ENCODE data around the gene UPP2.

UPP2 gene

DNA sequence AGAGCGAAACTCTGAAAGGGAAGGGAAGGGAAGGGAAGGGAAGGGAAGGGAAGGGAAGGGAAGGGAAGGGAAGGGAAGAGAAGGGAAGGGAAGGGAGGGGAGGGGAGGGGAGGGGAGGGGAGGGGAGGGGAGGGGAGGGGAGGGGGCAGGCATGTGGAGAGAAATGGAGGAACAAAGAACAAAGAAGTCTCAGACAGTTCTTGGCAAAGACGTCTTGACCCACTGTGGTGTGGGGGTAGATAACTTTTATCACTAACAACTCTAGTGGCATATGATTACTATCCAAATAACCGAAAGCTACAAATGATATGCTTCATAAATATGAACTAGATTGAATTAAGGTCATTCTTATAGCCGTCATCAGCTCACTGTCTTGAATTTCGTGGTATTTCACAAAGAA lies 3.2 kb downstream of the UPP2 start:
- no peak for DNase-seq (ENCODE audit: low read depth)

- no peak for DNase-seq (ENCODE audit: low read depth)
Observed at GRCh38 chr2:158112992-158113391, 11.3 kb downstream of the UPP2 start.

- DNase-seq (ENCODE audit: low read depth): no peak
Observed at GRCh38 chr2:158113741-158114295, 12.1 kb downstream of the UPP2 start.

DNA sequence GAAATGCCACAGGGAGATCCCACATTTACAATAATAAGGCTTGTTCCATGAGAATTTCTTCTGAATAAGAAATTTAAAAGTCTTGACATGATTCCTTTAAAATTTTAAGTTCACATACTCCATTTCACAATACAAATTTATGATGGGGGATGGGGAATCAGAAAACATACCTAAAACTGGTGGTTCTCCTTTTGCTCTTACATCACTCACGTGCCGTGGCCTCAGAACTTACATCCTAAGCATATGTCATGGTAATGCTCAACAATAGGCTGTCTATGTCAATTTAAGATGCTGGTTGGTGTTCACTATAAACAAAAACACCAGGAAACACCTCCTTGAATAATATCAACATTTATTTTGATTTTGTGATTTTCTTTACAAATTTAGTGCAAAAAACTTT lies 12.8 kb downstream of the UPP2 start:
- DNase-seq (ENCODE audit: low read depth): no peak

GRCh38 chr2:158115202-158115767 lies 13.6 kb downstream of the UPP2 start:
- no peak for DNase-seq (ENCODE audit: low read depth)

- no peak for DNase-seq (ENCODE audit: low read depth)
Observed at GRCh38 chr2:158116936-158117335, 15.3 kb downstream of the UPP2 start.

DNA sequence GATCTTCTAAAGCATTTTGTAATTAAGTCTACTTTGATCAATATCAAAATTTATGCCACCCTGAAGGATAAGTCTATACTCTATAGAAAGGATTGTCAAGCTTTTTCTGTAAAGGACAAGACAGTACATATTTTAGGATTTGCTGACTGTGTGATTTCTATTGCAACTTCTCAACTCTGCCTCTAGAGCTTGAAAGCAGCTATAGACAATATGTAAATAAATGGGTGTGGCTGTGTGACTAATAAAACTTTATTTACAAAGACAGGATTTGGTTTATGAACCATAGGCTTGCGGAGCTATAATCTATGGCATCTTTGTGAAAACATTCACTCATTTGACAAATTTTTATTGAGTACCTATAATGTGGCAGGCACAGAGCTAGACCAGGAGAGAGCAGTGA lies 18.4 kb downstream of the UPP2 start:
- DNase-seq (ENCODE audit: low read depth): no peak

DNA sequence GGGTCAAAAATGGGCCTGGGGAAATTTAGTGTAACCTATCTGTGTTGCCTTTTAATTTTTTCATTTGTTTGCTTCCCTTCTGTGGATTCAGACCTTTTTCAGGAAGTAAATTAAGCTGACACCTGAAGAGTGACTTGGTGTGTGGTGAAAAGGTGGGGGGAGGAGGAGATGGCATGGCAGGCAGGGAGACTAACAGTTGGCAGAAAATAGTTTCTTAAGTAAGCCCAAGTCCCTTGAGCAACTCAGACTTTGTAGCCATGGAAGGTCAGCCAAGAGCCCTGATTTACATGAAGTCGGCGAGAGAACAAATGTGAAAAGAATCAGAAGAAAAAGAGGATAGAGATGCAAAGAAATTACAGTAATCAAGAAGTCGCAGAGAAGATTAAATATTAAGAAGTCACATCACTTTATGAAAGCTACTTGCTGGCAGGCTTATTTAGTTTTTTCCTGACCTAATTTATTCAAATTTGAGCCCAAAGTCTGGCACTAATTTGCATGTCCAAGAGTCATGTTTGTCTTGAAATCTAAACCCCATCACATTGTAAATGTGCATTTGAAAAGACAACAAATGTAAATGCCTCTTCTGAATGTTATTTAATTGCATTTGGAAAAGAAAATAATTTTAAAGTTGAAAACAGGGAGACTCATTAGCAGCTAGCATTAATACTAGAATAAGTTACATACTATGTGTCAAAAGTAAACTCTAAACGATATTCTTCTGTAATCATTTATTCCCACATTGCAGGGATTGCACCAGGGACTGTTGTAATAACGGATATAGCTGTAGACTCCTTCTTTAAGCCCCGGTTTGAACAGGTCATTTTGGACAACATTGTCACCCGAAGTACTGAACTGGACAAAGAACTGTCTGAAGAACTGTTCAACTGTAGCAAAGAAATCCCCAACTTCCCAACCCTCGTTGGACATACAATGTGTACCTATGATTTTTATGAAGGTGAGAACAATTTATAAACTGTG lies 19.3 kb downstream of the UPP2 start:
- DNase-seq (ENCODE audit: low read depth): no peak

DNA sequence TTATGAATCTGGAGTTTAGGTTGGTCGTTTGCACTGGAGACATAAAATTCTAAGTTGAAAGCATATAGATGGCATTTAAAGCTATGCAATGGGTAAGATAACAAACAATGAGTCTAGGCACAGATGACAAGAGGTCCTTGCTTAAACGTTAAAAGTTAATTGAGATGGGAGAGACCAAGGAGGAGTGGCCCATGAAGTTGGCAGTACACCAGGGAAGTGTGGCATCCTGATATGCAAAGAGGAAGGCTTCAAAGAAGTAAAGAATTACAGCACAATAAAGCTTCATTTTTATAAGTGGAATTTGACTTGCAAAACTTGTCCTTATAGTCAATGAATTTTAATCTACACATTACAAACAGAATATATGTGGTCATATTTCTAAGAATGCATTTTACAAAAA lies 23.2 kb downstream of the UPP2 start:
- DNase-seq (ENCODE audit: low read depth): no peak

- no peak for DNase-seq (ENCODE audit: low read depth)
Observed at GRCh38 chr2:158125756-158126498, 24.3 kb downstream of the UPP2 start.

- DNase-seq (ENCODE audit: low read depth): no peak
Observed at GRCh38 chr2:158127380-158127804, 25.7 kb downstream of the UPP2 start.

- no peak for DNase-seq (ENCODE audit: low read depth)
Observed at GRCh38 chr2:158128168-158128973, 26.7 kb downstream of the UPP2 start.

DNA sequence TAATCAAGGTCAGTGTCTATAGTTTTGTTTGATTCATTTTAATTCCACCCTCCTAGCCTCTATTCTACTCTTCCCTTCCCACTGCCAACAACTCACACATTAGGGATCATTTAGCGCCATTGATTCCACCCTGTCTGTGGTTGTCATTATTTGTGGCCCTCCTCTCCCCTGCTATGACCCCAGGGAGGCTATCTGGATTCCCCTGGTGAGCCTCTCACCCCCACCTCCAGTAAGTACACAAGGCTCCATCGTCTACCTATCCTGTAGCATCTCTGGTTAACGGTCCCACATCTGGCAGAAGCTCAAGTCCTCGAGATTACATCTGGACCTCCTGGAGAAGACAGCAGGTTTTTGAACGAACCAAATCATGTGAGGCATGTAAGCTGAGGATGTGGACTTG lies 27.4 kb downstream of the UPP2 start:
- no peak for DNase-seq (ENCODE audit: low read depth)

- no peak for DNase-seq (ENCODE audit: low read depth)
Observed at GRCh38 chr2:158130832-158131473, 29.3 kb downstream of the UPP2 start.

DNA sequence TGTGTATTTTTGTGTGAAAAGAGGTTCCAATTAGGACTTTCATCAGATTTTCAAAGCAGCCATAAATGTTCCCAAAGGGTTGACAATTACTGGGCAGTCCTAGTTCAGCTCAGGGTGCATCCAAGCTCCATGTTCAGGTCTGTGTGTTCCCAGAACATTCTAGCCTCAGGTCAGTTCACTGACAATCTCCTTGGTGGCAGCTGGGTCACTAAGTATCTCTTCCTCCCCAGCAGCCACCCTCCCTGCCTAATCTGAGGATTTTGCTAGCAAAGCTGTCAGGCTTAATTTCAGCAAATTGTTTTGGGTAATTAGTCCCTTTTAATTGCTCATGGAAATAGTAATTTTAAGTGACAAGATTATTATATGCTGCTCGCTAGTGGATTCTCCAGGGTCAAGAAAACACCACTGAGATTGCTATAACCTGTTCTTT lies 29.8 kb downstream of the UPP2 start:
- no peak for DNase-seq (ENCODE audit: low read depth)

DNA sequence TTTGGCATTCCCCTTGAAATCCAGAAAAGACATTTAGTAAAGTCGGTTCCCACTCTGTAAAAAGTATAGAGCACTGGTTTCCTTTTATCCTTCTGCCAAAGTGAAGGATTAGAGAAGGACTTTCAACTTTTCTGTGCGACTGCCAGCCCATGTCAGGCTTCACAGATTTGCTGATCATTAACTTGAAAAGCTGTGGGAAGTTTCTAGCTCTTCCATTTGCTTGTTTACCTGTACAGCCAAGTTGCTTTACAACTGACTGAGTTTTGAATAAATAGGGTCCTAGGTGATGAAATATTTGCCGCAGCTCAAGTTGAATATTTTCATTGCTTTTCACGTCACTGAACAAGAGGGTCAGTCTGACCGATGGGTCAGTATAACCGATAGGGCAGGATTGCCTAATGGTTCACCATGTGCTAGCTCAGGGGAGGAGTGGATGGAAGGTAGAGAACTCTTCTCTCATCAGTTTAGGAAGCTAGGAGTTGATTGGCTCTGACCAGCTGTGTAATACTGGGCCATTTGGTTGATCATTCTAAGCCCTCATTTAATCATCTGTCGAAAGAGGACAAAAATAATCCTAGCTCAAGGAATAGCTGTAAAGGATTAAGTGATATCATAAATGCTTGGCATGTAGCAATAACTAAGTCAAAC lies 30.4 kb downstream of the UPP2 start:
- DNase-seq (ENCODE audit: low read depth): no peak

- no peak for DNase-seq (ENCODE audit: low read depth)
Observed at GRCh38 chr2:158134055-158134454, 32.4 kb downstream of the UPP2 start.

DNA sequence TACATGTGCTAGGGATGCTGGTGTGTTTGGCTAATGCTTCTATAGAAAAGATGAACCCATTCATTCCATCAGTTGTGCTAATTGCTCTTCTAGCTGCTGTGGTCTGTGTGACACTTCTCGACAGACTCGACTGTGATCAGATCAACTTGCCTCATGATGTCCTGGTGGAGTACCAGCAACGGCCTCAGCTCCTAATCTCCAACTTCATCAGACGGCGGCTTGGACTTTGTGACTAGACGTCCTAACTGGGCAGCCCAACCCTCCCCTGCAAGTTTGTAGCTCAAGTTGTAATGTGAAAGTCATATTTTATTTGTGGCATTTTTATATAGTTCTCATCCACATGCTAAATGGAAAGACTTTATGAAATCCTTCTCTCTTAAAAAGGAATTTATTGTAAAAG lies 33.0 kb downstream of the UPP2 start:
- DNase-seq (ENCODE audit: low read depth): no peak

GRCh38 chr2:158135096-158135495 lies 33.4 kb downstream of the UPP2 start:
- DNase-seq (ENCODE audit: low read depth): no peak

DNA sequence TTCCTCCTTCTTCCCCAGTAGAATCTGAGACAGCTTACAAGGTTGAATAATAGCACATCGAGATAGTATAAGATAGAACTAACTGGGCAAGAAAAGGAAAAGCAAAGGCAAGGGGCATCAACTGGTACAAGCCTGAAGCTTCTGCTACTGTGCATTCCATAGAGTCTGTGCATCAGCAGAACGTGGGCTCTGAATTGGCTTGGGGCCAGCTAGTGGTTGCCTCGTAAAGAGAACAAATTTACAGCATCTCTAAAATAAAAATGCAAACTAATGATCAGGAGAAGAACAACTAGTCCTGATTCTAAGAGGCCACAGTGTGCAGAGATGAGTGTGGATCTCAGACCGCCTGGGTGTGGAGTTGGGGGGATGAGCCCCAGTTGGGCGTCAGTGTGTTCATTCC lies 36.6 kb downstream of the UPP2 start:
- DNase-seq (ENCODE audit: low read depth): no peak

- no peak for DNase-seq (ENCODE audit: low read depth)
Observed at GRCh38 chr2:158140201-158140600, 38.5 kb downstream of the UPP2 start.
